Measurements from ENCODE around the gene YWHAB.

GRCh38 chr20:44897133-44897532 is 11.6 kb downstream of the YWHAB start:
- TF ChIP-seq CTCF (IDR thresholded peaks at IDR 0.05; ENCODE audit: low read depth, low read length) (no peak), POLR2A (IDR thresholded peaks at IDR 0.05; ENCODE audit: extremely low read depth, insufficient read length) (no peak), MYC (IDR thresholded peaks at IDR 0.05; ENCODE audit: low read depth, low read length) (no peak)
- TF ChIP-seq, protein P1, sequence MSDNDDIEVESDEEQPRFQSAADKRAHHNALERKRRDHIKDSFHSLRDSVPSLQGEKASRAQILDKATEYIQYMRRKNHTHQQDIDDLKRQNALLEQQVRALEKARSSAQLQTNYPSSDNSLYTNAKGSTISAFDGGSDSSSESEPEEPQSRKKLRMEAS (IDR thresholded peaks at IDR 0.05; ENCODE audit: low read depth, low read length) = no peak
